Stimulated activated CD8-positive, alpha-beta memory T cell treated with anti-CD3 and anti-CD28 coated beads, Interleukin-15, amount 100 ng/mL, for 48 hours (primary cell): ENCODE data around the gene CAMK2D.

Experiments
- DNase-seq, 2 donors: peaks; one replicate each; pipeline ENCODE4 v3.0.0-alpha.2; 2020; ENCODE audit warnings: low read depth in 2 of 2

The CAMK2D gene

GRCh38 chr4:113438596-113438995, 322.9 kb downstream of the CAMK2D start:
- no peak for DNase-seq

GRCh38 chr4:113437129-113437528, 324.4 kb downstream of the CAMK2D start:
- no peak for DNase-seq

GRCh38 chr4:113436360-113436759, 325.2 kb downstream of the CAMK2D start:
- no peak for DNase-seq

GRCh38 chr4:113435893-113436292, 325.6 kb downstream of the CAMK2D start:
- DNase-seq, result no peak

GRCh38 chr4:113434247-113434587, 327.3 kb downstream of the CAMK2D start:
- no peak for DNase-seq

- no peak for DNase-seq
Observed at GRCh38 chr4:113433536-113434246, 327.8 kb downstream of the CAMK2D start.

GRCh38 chr4:113433116-113433515, 328.4 kb downstream of the CAMK2D start:
- DNase-seq, result no peak

GRCh38 chr4:113423631-113424030, 337.9 kb downstream of the CAMK2D start:
- DNase-seq, result no peak

- no peak for DNase-seq
Observed at GRCh38 chr4:113420938-113421337, 340.6 kb downstream of the CAMK2D start.

- DNase-seq, result no peak
Observed at GRCh38 chr4:113419631-113420030, 341.9 kb downstream of the CAMK2D start.

- no peak for DNase-seq
Observed at GRCh38 chr4:113411496-113411938, 350.0 kb downstream of the CAMK2D start.

- no peak for DNase-seq
Observed at GRCh38 chr4:113410686-113411085, 350.9 kb downstream of the CAMK2D start.

- DNase-seq, result no peak
Observed at GRCh38 chr4:113409181-113409580, 352.4 kb downstream of the CAMK2D start.

GRCh38 chr4:113407409-113407808, 354.1 kb downstream of the CAMK2D start:
- no peak for DNase-seq

- DNase-seq, result no peak
Observed at GRCh38 chr4:113406723-113407016, 354.9 kb downstream of the CAMK2D start.

GRCh38 chr4:113405874-113406722, 355.4 kb downstream of the CAMK2D start:
- DNase-seq, result no peak

- DNase-seq, result no peak
Observed at GRCh38 chr4:113404841-113405240, 356.7 kb downstream of the CAMK2D start.

GRCh38 chr4:113404167-113404571, 357.4 kb downstream of the CAMK2D start:
- no peak for DNase-seq
